GM18870 (cell line): ENCODE data around the gene AP1S2.
"Not testable (repeated sequence)": the region's sequence is repeated elsewhere in the genome, so short reads cannot be mapped to it uniquely, and the experiment has no call there.

Experiments
- ATAC-seq: cut with Tn5 transposase; IDR thresholded peaks from one replicate; pipeline ENCODE4 v1.9.1; 2021; ENCODE audit warnings: moderate library complexity; ENCODE audit not compliant: unreplicated experiment

Gene AP1S2

DNA sequence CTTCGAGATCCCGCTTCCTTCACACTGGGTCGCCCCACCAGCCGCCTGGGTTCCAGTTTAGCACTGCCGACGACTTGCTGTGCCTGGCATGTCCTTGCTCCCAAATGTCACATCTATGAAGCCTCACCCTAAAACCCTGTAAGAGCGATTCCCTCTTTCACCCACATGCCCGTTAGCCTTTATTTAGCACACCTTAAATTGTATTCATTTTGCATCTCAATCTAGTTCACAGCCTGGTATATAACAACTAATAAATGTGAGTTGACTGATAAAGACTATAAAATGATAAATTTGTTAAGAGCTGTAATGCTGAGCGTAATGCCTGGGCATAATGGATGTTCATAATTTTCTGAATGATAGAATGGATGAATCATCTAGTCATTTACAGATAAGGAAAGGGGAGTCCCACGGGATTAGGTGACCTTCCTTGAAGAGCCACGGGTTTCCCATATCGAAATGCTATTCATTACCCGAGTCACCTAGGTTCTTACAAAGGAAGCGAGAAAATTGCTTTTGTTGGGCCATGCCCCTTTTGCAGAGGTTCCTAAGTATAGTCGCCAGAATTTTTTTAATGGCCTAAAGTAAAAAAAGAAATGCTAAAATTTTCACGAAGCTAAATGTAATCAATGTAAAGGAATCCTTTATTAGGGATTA is 1.1 kb upstream of the AP1S2 start:
- no peak for ATAC-seq

- peak; percentile 13 for ATAC-seq
Measured at GRCh38 chrX:15854080-15854655, 445 bp downstream of the AP1S2 start.

GRCh38 chrX:15853586-15854079 is 980 bp downstream of the AP1S2 start:
- ATAC-seq: no peak

GRCh38 chrX:15849555-15849954 is 5.1 kb downstream of the AP1S2 start:
- no peak for ATAC-seq

- ATAC-seq: no peak
Measured at GRCh38 chrX:15848576-15848975, 6.0 kb downstream of the AP1S2 start.

- ATAC-seq: no peak
Measured at GRCh38 chrX:15843960-15844359, 10.7 kb downstream of the AP1S2 start.

GRCh38 chrX:15841853-15842516 is 12.6 kb downstream of the AP1S2 start:
- ATAC-seq: no peak

DNA sequence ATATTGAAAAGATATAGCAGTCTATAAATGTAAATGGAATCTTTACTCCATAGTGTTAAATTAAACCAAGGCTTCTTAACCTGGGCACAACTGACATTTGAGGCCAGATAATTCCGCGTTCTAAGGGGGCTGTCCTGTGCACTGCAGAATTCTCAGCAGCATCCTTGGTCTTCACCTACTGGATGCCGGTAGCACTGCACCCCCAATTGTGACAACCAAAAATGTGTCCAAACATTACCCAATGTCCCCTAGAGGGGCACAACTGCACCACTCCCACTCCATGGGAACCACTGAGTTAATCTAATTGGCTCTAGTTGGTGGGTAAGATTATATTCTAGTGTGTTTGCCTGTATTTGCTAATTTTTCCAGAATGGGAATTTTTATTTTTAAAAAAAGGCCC is 16.6 kb downstream of the AP1S2 start:
- no peak for ATAC-seq

DNA sequence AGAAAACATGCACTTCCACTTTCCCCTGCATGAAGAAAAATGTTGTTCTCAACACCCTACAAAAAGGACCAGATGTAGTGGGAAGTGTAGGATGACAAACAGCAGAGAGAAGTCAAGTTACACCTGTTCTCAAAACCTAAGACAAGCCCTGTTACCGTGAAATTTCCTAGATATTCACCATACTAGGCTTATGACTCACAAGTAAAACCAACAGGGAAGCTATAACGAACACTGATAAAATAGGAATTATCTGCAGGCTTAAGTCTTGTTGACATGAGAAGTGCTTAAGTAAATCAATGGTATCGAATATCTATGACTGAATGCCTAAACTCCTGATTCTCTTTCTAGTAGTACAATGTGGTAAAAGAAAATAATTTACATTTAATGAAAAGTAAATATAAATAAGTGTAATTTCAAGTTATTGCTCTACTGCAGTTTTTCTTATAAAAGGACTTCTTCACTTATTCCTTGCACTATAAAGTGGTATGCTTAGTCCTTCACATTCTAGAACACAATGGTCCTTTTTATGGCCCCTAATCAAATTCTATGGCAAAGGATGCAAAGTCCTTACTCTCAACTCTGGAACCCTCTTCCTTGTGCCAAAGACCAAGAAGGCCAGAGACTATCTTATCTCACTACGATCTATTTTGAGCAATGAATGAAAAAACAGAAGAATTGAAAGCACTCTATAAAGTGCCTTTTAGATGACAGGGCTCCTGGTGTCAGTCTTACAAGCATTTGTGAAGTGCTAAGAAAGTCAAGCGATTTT is 19.6 kb downstream of the AP1S2 start:
- ATAC-seq: no peak

DNA sequence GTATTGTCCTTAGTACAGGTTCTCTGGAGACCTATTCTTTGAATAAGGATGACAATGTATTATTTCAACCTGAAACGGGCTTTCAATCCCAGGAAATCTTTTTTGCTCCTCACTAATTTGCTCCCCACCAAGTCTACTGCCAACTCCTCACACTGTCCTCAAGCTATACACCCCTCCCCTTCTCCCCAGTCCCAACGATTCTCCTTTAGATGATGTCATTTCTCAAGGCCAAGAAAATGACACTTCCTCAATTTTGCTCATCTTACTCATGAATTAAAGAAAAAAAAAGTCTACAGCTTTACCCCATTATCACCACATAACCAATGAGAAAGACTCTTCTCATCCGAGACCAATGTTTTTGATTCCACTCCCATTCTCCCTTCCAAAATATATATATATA is 20.6 kb downstream of the AP1S2 start:
- no peak for ATAC-seq

- ATAC-seq: not testable (repeated sequence)
Measured at GRCh38 chrX:15831347-15831746, 23.3 kb downstream of the AP1S2 start.

DNA sequence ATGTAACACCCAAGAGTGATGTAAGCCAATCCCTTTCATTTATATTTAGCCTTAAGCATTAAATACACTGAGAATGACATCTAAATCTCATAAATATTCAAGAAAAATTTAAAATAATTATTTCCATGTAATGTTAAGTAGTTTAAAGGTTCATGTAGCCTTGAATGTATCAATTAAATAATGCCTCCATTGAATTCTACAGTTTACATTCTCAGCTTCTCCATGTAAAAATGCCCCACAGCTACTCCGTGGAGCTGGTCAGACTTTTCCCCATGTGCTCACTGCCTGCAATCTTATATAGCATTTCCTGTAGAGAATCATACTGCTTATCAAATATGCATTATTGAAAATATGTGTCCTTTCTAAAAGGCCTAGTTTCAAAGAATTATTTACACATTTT is 25.4 kb downstream of the AP1S2 start:
- ATAC-seq: no peak

DNA sequence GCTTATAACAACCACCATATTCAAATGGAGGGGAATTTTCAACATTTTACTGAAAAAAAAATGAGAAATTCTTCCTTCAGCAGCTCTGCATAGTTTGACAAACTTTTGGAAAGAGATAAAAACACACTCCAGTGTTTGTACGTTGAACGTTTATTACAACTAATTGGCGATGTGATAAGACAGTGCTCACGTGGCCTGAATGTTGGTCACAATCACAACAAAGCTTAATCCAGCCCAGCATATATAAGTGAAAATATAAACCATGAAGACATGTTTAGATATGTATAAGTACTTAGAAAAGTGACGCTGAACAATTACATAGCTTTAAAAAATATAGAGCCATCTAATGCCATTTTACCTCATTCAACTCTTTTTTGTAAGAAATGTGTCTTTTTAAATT is 28.7 kb downstream of the AP1S2 start:
- no peak for ATAC-seq

GRCh38 chrX:15822922-15823321 is 31.7 kb downstream of the AP1S2 start:
- ATAC-seq: no peak

GRCh38 chrX:15820106-15821073 is 34.2 kb downstream of the AP1S2 start:
- no peak for ATAC-seq

DNA sequence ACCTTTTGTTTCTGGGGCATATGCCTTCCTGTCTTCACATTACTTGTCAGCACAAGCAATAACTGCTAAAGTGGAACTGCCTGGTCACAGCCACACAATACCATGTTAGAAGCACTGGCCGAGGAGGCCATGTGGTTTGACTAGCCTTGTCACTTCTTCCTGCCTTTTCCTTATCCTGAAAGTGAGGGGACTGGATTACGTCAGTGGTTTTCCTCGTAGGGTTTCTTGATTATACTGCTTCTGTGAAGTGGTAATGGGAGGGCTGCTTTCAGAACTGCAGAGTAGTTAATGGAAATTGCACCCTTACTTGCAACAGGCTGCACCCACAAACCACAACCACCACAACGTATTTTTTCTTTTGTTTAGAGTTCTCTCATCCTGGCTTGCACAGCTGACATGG is 37.7 kb downstream of the AP1S2 start:
- ATAC-seq: no peak

DNA sequence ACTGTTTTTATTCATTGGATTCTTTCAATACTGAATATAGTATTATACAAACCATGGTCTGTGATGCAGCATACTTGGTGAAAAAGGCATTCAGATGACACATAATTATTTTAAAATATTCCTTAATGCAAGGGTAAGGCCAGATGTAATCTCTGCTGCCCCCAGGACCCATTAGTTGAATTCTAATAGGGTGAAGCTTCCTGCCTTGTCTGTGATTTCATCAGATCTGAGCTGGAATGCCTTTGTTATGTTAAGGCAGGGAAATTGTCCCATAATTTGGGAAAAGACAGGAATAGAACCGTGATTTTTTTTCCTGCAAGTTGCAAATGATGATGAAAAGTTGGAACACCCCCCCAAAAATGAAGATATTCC is 38.2 kb downstream of the AP1S2 start:
- no peak for ATAC-seq

GRCh38 chrX:15815779-15816437 is 38.7 kb downstream of the AP1S2 start:
- ATAC-seq: peak; percentile 79

DNA sequence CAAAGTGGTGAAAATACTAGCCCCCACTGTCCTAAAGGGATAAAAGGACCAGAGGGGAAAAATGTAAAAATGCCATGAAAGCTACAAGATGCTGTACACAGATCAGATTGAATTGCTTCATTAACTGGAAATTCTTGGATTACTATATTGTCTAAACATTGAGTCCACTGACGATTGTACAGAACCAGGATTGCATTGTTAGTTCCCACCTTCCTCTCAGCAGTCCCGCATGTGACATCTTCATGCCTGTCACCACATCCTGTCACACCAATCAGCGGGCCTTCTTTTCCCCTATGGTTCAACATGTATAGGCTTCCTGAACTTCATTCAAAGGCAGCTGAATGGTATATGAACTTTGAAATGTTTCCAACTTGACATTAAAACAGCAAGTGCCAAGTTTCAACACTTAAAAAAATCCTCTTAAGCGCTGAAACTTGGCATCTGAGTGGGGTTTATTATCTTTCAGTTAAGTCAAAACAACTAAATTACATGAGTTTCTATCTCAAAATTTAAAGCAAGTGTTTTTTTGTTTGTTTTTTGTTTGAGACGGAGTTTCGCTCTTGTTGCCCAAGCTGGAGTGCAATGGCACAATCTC is 39.7 kb downstream of the AP1S2 start:
- no peak for ATAC-seq

DNA sequence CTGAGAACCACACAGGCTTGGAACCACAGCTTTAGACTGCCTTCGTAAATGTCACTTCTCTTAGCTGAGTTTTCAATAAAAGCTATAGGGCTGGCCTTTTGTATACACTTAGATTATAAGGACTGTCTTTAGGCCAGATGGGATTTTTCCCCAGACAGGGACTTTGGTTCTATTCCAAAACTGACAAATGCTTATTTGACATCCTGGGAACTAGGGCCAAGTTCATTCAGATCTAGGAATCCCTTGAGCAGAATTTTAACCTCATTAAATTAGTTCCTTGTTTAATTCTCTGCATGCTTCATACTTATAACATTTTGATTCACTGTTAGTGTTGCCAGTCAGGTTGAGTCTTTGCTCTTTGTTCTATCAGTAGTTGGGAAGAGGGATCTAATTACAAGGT is 41.2 kb downstream of the AP1S2 start:
- no peak for ATAC-seq
